A549 (cell line): Measurements from ENCODE around the gene RAD51B. TPM values are rescaled to one million over a fixed set of nuclear protein-coding genes. Genes with fewer than 3 reads are reported as not detected.
A peak's percentile ranks its signal among the peaks of the same experiment; 100 is the strongest.

Experiments used
- ATAC-seq, 2 experiments: fragments of 200-7000 bp in 1 of 2; fragments of >200 bp in 1 of 2; cut with Nextera tagmentation in 1 of 2; cut with Tn5 transposase in 1 of 2; 3 replicates each; pipeline versions ENCODE4 v1.8.0 to v1.9.1; 2018 to 2020; ENCODE audit warnings: mild to moderate bottlenecking in 1 of 2, moderate library complexity in 1 of 2
- CTCF ChIA-PET: fragments of 300-600 bp; sonication (Branson Sonifier 250); formaldehyde crosslinking; extraction: SDS; loops from one replicate; lab custom pipeline; 2021; ENCODE audit warnings: antibody characterized with exemption, inconsistent platforms; lab: Yijun Ruan, JAX
- POLR2A ChIA-PET: fragments of 350-600 bp; formaldehyde crosslinking; extraction: SDS; loops from one replicate; lab custom pipeline; 2021; ENCODE audit warnings: antibody characterized with exemption, inconsistent platforms; lab: Yijun Ruan, JAX
- DNase-seq, 2 experiments: peaks; one replicate each; pipeline versions ENCODE4 v3.0.0 to v3.0.0-alpha.2; 2011 to 2016; ENCODE audit warnings: low read depth in 1 of 2, low spot score in 1 of 2
- FAIRE-seq: peaks from 2 replicates; lab custom pipeline; 2011; peaks lifted over from hg19 to GRCh38; lab: Jason Lieb, UNC
- H3K27ac ChIP-seq, 2 experiments: fragments of >200 bp; sonication (Bioruptor Twin); formaldehyde crosslinking; 3 replicates each; pipeline ENCODE4 v1.5.1; 2016 to 2017
- H3K4me1 ChIP-seq: fragments of >200 bp; sonication (Bioruptor Twin); formaldehyde crosslinking; 3 replicates; pipeline ENCODE4 v1.6.1; 2016
- H3K4me2 ChIP-seq: fragments of >200 bp; sonication (Bioruptor Twin); formaldehyde crosslinking; 3 replicates; pipeline ENCODE4 v1.6.1; 2016
- H3K4me3 ChIP-seq: fragments of >200 bp; sonication (Bioruptor Twin); formaldehyde crosslinking; 3 replicates; pipeline ENCODE4 v1.5.1; 2016
- H3K9me3 ChIP-seq: fragments of >200 bp; sonication (Bioruptor Twin); formaldehyde crosslinking; 3 replicates; pipeline ENCODE4 v1.6.1; 2016
- CBX2 ChIP-seq: fragments of 200-600 bp; sonication (generic); IDR thresholded peaks from 2 replicates; pipeline ENCODE4 v1.6.1; 2016; ENCODE audit warnings: low read depth, mild to moderate bottlenecking, borderline replicate concordance
- CBX8 ChIP-seq: fragments of 200-600 bp; sonication (generic); IDR thresholded peaks from 2 replicates; pipeline ENCODE4 v1.6.1; 2016
- E2F6 ChIP-seq: IDR thresholded peaks from 2 replicates; pipeline ENCODE4 v1.6.1; 2012; ENCODE audit warnings: low read depth, borderline replicate concordance
- FOSB ChIP-seq: fragments of 250-450 bp; sonication (Bioruptor Pico); IDR thresholded peaks from 2 replicates; pipeline ENCODE4 v1.5.0; 2020; ENCODE audit warnings: mild to moderate bottlenecking, moderate library complexity
- HDAC2 ChIP-seq: fragments of 200-600 bp; sonication (generic); IDR thresholded peaks from 2 replicates; pipeline ENCODE4 v1.6.1; 2016
- HES2 ChIP-seq: fragments of >200 bp; sonication (Bioruptor Twin); formaldehyde crosslinking; IDR thresholded peaks from 2 replicates; pipeline ENCODE4 v1.6.1; 2016
- HMGXB4 ChIP-seq: fragments of 250-450 bp; sonication (Bioruptor Pico); IDR thresholded peaks from 2 replicates; pipeline ENCODE4 v1.5.0; 2021; ENCODE audit warnings: mild to moderate bottlenecking, moderate library complexity, borderline replicate concordance
- HOXA7 ChIP-seq: fragments of 250-450 bp; sonication (Bioruptor Pico); IDR thresholded peaks from 2 replicates; pipeline ENCODE4 v1.5.0; 2020; ENCODE audit warnings: mild to moderate bottlenecking, moderate library complexity
- HOXB13 ChIP-seq: fragments of 250-450 bp; sonication (Bioruptor Pico); IDR thresholded peaks from 2 replicates; pipeline ENCODE4 v1.5.0; 2020; ENCODE audit warnings: low read depth, mild to moderate bottlenecking, moderate library complexity
- JUNB ChIP-seq: fragments of >200 bp; sonication (Bioruptor Twin); formaldehyde crosslinking; IDR thresholded peaks from 2 replicates; pipeline ENCODE4 v1.6.1; 2016
- KDM1A ChIP-seq: fragments of 200-600 bp; sonication (generic); IDR thresholded peaks from 2 replicates; pipeline ENCODE4 v1.6.1; 2016; ENCODE audit warnings: low read depth, mild to moderate bottlenecking
- MAFK ChIP-seq: fragments of 450-650 bp; IDR thresholded peaks from 2 replicates; pipeline ENCODE4 v1.6.1; 2014; ENCODE audit not compliant: partially characterized antibody
- NR3C1 ChIP-seq: fragments of >200 bp; sonication (Bioruptor Twin); formaldehyde crosslinking; IDR thresholded peaks from 3 replicates; pipeline ENCODE4 v1.6.1; 2017
- PHF8 ChIP-seq: fragments of 200-600 bp; sonication (generic); IDR thresholded peaks from 2 replicates; pipeline ENCODE4 v1.6.1; 2016; ENCODE audit warnings: low read depth, mild to moderate bottlenecking, antibody characterized with exemption, moderate library complexity, borderline replicate concordance
- RAD21 ChIP-seq, 2 experiments: fragments of >200 bp in 1 of 2; sonication (Bioruptor Twin) in 1 of 2; formaldehyde crosslinking in 1 of 2; IDR thresholded peaks in 1 of 2; conservative IDR thresholded peaks in 1 of 2; 2 replicates in 1 of 2; 3 replicates in 1 of 2; pipeline ENCODE4 v1.6.1; 2012 to 2018; ENCODE audit warnings: inconsistent platforms in 1 of 2
- RCOR1 ChIP-seq: fragments of 150-350 bp; IDR thresholded peaks from 2 replicates; pipeline ENCODE4 v1.6.1; 2014; ENCODE audit warnings: antibody characterized with exemption, low read length, low read depth
- REST ChIP-seq: fragments of 200-600 bp; sonication (generic); IDR thresholded peaks from 2 replicates; pipeline ENCODE4 v1.6.1; 2016; ENCODE audit warnings: antibody characterized with exemption, mild to moderate bottlenecking, moderate library complexity
- SMC3 ChIP-seq: fragments of >200 bp; sonication (Bioruptor Twin); formaldehyde crosslinking; IDR thresholded peaks from 3 replicates; pipeline ENCODE4 v1.6.1; 2018; ENCODE audit warnings: inconsistent platforms
- TP53 ChIP-seq: fragments of 250-450 bp; sonication (Bioruptor Pico); IDR thresholded peaks from 2 replicates; pipeline ENCODE4 v1.5.0; 2021; ENCODE audit warnings: mild to moderate bottlenecking, moderate library complexity
- ZNF302 ChIP-seq: fragments of 250-450 bp; sonication (Bioruptor Pico); IDR thresholded peaks from 2 replicates; pipeline ENCODE4 v1.9.0; 2021; ENCODE audit warnings: inconsistent platforms, mild to moderate bottlenecking, moderate library complexity
- whole genome bisulfite sequencing: methylation state at CpG from one replicate; pipeline ENCODE4 v1.1.6; 2017; ENCODE audit errors: missing lambda C conversion rate; 5-methylcytosine and 5-hydroxymethylcytosine counted together
- polyA plus RNA-seq, 4 experiments: library from polyadenylated mRNA; depleted of rRNA in 3 of 4; stranded (reverse); fragments of >200 nt; fragmentation: RNase III in 1 of 4; extraction: RNeasy Plus Mini Kit Qiagen cat#74134 plus additional on column Dnase treatment in 1 of 4; gene quantifications; 2 replicates in 3 of 4; 3 replicates in 1 of 4; pipeline ENCODE4 v1.2.3, GENCODE V29; 2011 to 2017
- TF ChIP-seq, protein P1 (sequence below): IDR thresholded peaks from 2 replicates; pipeline ENCODE4 v1.6.1; 2012
- TF ChIP-seq, protein P2 (sequence below): fragments of 250-450 bp; sonication (Bioruptor Pico); IDR thresholded peaks from 2 replicates; pipeline ENCODE4 v1.5.0; 2020; ENCODE audit warnings: low read depth, mild to moderate bottlenecking, moderate library complexity

The RAD51B gene
- polyA plus RNA-seq, 2 of the 4 experiments (the other 2 are of a cell fraction) = 7.2 to 10.8 TPM

GRCh38 chr14:68363466-68363842 is 543.9 kb downstream of the RAD51B start:
- no peak for FAIRE-seq
- CTCF ChIA-PET = no interaction called here
- H3K4me3 ChIP-seq = no peak overlapping the region

DNA sequence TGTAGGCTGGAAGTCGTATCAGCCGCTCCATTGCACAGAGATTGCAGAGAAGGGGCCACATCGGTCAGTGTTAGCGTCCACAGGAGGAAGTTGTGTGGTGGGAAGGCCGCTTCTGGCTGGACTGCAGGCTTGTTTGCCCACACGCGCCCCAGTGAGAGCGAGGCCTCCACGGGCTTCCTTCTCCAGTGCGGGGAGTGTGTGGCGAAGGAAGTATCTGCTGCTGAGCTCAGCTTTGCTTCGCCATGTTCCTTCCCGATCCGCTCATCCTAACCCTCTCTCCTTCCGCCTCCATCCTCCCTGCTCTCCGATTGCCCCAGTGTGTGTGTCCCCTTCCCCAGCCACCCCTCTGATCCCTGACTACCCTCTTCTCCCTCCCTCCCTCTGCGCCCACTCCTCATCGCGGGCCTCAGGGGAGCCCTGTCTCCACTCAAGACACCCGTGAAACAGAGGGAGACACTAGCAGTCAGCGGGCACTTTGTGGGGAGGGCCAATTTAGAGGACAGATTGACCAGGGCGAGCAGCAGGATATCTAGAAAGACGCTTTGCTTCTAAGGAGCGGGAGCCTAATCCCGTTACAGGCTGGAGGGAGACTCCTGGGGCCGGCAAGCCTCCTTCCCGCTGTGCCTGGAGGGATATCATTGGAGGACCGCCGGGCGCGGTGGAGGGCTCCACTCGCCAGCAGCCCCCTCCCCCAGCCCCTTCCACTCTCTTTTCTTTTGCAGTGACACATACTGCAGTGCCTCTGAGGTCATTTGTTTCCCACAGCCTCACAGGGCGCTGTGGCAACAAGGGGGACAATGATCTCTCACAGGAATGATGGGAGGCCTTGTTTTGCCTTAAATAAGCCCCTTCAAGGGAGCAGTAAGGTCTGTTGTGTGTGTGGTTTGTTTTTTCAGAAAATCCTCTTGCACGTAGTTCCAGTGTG is 544.5 kb downstream of the RAD51B start:
- 94% methylated on average over 34 of the region's 34 CpGs for WGBS
- TF ChIP-seq HOXB13 = no peak
- TF ChIP-seq HOXA7 (CRISPR knock-in tag) = no peak
- no peak for TF ChIP-seq TP53
- TF ChIP-seq MAFK = no peak
- TF ChIP-seq SMC3 = no peak
- no peak for TF ChIP-seq KDM1A
- no peak for TF ChIP-seq FOSB (CRISPR knock-in tag)
- peak in 1 of 2 experiments; percentile 36; a peak in 3 of 6 replicates for ATAC-seq
- CTCF ChIA-PET = no interaction called here
- Histone ChIP-seq H3K4me2 (no peak overlapping the region; the same call in 2 of the 3 replicates), H3K4me3 (no peak overlapping the region), H3K9me3 (no peaks in the 10 kb centered on the region), H3K4me1 (peaks cover 37% of the 10 kb centered on the region), H3K27ac (peak overlapping the region; percentile 73 to 82)
- FAIRE-seq = no peak
- POLR2A ChIA-PET = no interaction called here
- DNase-seq = peak in 1 of 2 experiments; percentile 34

More at GRCh38 chr14:68363466-68363842, 543.9 kb downstream of the RAD51B start:
- no peak for TF ChIP-seq TP53
- no peak for TF ChIP-seq KDM1A
- TF ChIP-seq RAD21 (conservative IDR thresholded peaks at IDR 0.05 in 1 of 2, IDR thresholded peaks at IDR 0.05 in 1 of 2) = peak in 1 of 2 experiments; percentile 26; a peak in 1 of 5 replicates
- TF ChIP-seq, protein P1, sequence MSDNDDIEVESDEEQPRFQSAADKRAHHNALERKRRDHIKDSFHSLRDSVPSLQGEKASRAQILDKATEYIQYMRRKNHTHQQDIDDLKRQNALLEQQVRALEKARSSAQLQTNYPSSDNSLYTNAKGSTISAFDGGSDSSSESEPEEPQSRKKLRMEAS = no peak
- TF ChIP-seq HDAC2 = no peak
- peak overlapping the region in 1 of 2 experiments; percentile 82; a peak in 3 of 6 replicates for H3K27ac ChIP-seq
- POLR2A ChIA-PET = no interaction called here
- no peaks in the 10 kb centered on the region for H3K9me3 ChIP-seq
- peaks cover 37% of the 10 kb centered on the region for H3K4me1 ChIP-seq
- no peak overlapping the region for H3K4me2 ChIP-seq
- peak in 1 of 2 experiments; percentile 44 for DNase-seq
- WGBS = 89% methylated on average over 11 of the region's 11 CpGs
- peak; percentile 21 to 73; a peak in 3 of 6 replicates for ATAC-seq

DNA sequence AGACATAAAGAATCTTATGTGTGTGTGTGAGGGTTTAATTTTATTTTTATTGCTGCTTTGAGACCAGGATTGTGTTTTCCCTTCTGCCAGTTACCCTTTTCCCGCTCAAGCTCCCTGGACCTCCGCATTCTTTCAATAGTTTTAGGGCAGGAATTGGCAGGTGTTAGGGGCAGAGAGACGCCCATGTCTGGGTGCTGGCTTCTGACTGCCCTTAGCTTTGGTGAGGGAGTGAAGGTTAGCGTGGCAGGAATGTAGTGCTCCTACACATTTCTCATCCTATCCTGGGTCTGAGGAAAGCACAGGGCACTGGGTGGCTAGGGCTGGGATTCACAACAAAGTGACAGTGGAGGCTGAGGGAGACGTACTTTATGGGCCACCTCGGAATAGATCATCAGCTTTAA is 545.2 kb downstream of the RAD51B start:
- 69% methylated on average over 6 of the region's 6 CpGs for WGBS
- DNase-seq = no peak
- Histone ChIP-seq H3K9me3 (no peaks in the 10 kb centered on the region), H3K4me2 (peak overlapping the region; percentile 30), H3K4me3 (no peak overlapping the region), H3K27ac (peak overlapping the region; percentile 73 to 82), H3K4me1 (peaks cover 30% of the 10 kb centered on the region)
- TF ChIP-seq HMGXB4 (CRISPR knock-in tag) (no peak), E2F6 (no peak), ZNF302 (CRISPR knock-in tag) (no peak), CBX2 (no peak), JUNB (no peak), RCOR1 (no peak), CBX8 (no peak), PHF8 (no peak), NR3C1 (no peak), HOXA7 (CRISPR knock-in tag) (no peak), TP53 (no peak), REST (no peak), HES2 (no peak)
- TF ChIP-seq, protein P2, sequence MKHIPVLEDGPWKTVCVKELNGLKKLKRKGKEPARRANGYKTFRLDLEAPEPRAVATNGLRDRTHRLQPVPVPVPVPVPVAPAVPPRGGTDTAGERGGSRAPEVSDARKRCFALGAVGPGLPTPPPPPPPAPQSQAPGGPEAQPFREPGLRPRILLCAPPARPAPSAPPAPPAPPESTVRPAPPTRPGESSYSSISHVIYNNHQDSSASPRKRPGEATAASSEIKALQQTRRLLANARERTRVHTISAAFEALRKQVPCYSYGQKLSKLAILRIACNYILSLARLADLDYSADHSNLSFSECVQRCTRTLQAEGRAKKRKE (CRISPR knock-in tag) = no peak
- peak in 1 of 2 experiments; percentile 61; a peak in 4 of 6 replicates for ATAC-seq
- CTCF ChIA-PET = interaction anchor here (0.9 kb wide), 1 partner anchor 11 kb away, joined by 3 read pairs; no protein-coding TSS in a partner anchor
- no peak for FAIRE-seq
- POLR2A ChIA-PET = no interaction called here
